Right forelimb (tissue), 1 donor: Measurements from ENCODE around the gene PARPBP.
"Not testable (repeated sequence)": the region's sequence is repeated elsewhere in the genome, so short reads cannot be mapped to it uniquely, and the experiment has no call there.

Experiments
- DNase-seq: peaks from one replicate; pipeline ENCODE4 v3.0.0-alpha.2; 2018

PARPBP gene

GRCh38 chr12:102163383-102163782, 43.4 kb downstream of the PARPBP start:
- no peak for DNase-seq

- DNase-seq: no peak
Observed at GRCh38 chr12:102167821-102168604, 48.0 kb downstream of the PARPBP start.

- DNase-seq: no peak
Observed at GRCh38 chr12:102169922-102170621, 50.1 kb downstream of the PARPBP start.

GRCh38 chr12:102171951-102172350, 52.0 kb downstream of the PARPBP start:
- DNase-seq: no peak

GRCh38 chr12:102172436-102172835, 52.5 kb downstream of the PARPBP start:
- DNase-seq: no peak

- DNase-seq: no peak
Observed at GRCh38 chr12:102174117-102174516, 54.1 kb downstream of the PARPBP start.

- DNase-seq: no peak
Observed at GRCh38 chr12:102174761-102175160, 54.8 kb downstream of the PARPBP start.

GRCh38 chr12:102182635-102183034, 62.7 kb downstream of the PARPBP start:
- DNase-seq: no peak

- no peak for DNase-seq
Observed at GRCh38 chr12:102195826-102196225, 75.8 kb downstream of the PARPBP start.

GRCh38 chr12:102197789-102198188, 77.8 kb downstream of the PARPBP start, which contains the start of gene PMCH:
PMCH (minus strand) TSS chr12:102197833; CDS start chr12:102197770, 63 bp downstream.
- DNase-seq: no peak

- no peak for DNase-seq
Observed at GRCh38 chr12:102201436-102202061, 81.6 kb downstream of the PARPBP start.

GRCh38 chr12:102202556-102202955, 82.6 kb downstream of the PARPBP start:
- no peak for DNase-seq

GRCh38 chr12:102204025-102204424, 84.0 kb downstream of the PARPBP start:
- no peak for DNase-seq

- DNase-seq: no peak
Observed at GRCh38 chr12:102215992-102216691, 96.2 kb downstream of the PARPBP start.

GRCh38 chr12:102220736-102221135, 100.8 kb downstream of the PARPBP start:
- no peak for DNase-seq

GRCh38 chr12:102227954-102228353, 108.0 kb downstream of the PARPBP start:
- DNase-seq: no peak

GRCh38 chr12:102232036-102232435, 112.1 kb downstream of the PARPBP start:
- DNase-seq: no peak

- peak; percentile 53 for DNase-seq
Observed at GRCh38 chr12:102232446-102232845, 112.5 kb downstream of the PARPBP start.

GRCh38 chr12:102234599-102234998, 114.6 kb downstream of the PARPBP start:
- no peak for DNase-seq

GRCh38 chr12:102240859-102241258, 120.9 kb downstream of the PARPBP start:
- not testable (repeated sequence) for DNase-seq
